ENCODE data around the gene ENPEP. TPM values are rescaled to one million over a fixed set of nuclear protein-coding genes. Genes with fewer than 3 reads are reported as not detected.
A peak's percentile ranks its signal among the peaks of the same experiment; 100 is the strongest.
"Not testable (repeated sequence)": the region's sequence is repeated elsewhere in the genome, so short reads cannot be mapped to it uniquely, and the experiment has no call there.

Gene ENPEP
- polyA plus RNA-seq, 6 donors from 2014 or later, result 0.16 TPM; not detected in 5

DNA sequence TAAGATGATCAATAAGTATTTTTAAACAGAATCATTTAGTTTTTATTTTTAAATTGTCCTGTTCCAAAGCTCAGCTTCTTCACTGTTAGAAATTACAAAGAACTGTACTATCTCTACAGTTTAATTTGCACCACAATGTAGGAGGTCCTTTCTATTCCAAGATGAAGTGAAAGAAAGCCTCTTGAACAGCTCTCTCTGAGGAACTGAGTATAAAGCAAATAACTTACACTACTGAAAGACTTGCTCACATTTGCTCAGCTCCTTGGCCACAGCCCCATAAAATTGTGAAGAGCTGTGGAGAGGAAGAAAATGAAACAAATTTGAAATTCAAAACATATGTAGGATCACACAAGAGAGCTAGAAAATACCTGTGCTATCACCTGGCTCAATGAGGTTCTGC is 68.6 kb downstream of the ENPEP start:
- Mint-ChIP-seq H3K36me3 (no peaks in the 10 kb centered on the region), H3K27me3 (peaks cover 9 to 20% (median 14%) of the 10 kb centered on the region in 3 donors)

DNA sequence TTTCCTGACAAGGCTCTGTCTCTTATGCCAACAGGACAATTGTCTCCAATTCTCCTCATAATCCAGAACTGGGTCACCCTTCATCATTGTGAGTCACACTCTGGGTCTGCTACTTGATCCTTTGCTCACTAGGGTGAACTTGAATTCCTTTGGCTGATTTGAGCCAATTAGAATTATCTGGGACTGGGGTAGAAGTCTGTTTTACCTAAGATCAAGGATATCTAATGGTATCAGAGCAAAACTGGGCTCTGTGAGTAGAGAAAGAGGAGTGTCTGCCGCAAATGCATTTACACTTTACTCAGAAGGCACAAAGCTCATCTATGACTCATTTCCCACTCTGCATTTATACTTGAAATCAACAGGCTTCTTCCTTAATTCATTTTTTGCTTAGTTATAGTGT is 74.3 kb downstream of the ENPEP start:
- H3K4me1 Mint-ChIP-seq, result no peaks in the 10 kb centered on the region
- H3K27ac Mint-ChIP-seq, result no peak overlapping the region
- H3K9me3 Mint-ChIP-seq, result peaks cover 0 to 2% (median 0%) of the 10 kb centered on the region in 7 donors
- H3K4me3 Mint-ChIP-seq, result no peak overlapping the region
- ATAC-seq (ENCODE audit: low read depth in 2 of 2) (no peak), DNase-seq (no peak)
- no peaks in the 10 kb centered on the region for H3K36me3 Mint-ChIP-seq
- peaks cover 0 to 7% (median 0%) of the 10 kb centered on the region in 3 donors for H3K27me3 Mint-ChIP-seq

More for the DNA sequence above, 68.6 kb downstream of the ENPEP start:
- H3K4me3 Mint-ChIP-seq, result peak overlapping the region in 1 of 8 donors; percentile 22
- DNase-seq (no peak), ATAC-seq (ENCODE audit: low read depth in 2 of 2) (no peak)
- peaks cover 0 to 2% (median 0%) of the 10 kb centered on the region in 7 donors for H3K9me3 Mint-ChIP-seq
- no peaks in the 10 kb centered on the region for H3K4me1 Mint-ChIP-seq
- H3K27ac Mint-ChIP-seq, result no peak overlapping the region

DNA sequence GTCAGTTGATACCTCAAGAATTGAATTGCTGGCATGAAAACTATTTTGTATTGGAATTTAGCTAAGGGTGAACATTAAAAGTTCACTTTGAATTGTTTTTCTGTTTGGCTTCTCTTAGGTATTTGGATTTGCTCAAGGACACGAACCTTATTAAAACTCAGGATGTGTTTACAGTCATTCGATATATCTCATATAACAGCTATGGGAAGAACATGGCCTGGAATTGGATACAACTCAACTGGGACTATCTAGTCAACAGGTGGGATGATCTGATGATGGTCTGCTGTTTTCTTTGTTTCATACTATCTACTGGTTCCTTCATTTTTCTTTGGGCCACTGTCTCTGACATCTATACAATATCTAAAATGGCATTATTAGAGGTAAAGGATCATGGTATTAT is 77.2 kb downstream of the ENPEP start:
- Mint-ChIP-seq H3K9me3 (no peaks in the 10 kb centered on the region), H3K27ac (no peak overlapping the region), H3K4me1 (no peaks in the 10 kb centered on the region), H3K36me3 (no peaks in the 10 kb centered on the region), H3K4me3 (no peak overlapping the region), H3K27me3 (peaks cover 0 to 13% (median 4%) of the 10 kb centered on the region in 3 donors)
- ATAC-seq (ENCODE audit: low read depth in 2 of 2) (no peak), DNase-seq (no peak)

DNA sequence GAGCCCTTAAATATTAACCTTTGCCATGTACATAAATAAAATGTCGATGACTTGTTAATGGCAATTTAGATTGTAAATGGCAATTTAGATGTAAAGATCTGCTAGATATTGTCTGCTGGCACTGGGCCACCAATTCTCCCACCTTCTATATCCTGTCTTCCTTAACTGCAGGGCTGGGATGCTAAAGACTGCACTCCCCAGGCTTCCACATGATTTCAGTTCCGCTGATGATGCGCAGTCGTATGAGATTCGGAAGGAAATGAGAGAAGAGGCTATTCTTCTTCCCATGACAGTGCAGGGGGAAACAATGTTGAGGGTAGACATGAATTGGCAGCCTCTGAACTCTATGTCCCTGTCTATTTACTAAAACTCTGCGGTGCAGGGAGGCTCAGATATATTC is 91.3 kb downstream of the ENPEP start:
- no peak for DNase-seq
- no peaks in the 10 kb centered on the region for H3K4me1 Mint-ChIP-seq
- H3K4me3 Mint-ChIP-seq, result no peak overlapping the region
- H3K27me3 Mint-ChIP-seq, result peaks cover 9 to 33% (median 12%) of the 10 kb centered on the region in 3 donors
- no peak for ATAC-seq (ENCODE audit: low read depth in 2 of 2)
- no peaks in the 10 kb centered on the region for H3K36me3 Mint-ChIP-seq
- H3K9me3 Mint-ChIP-seq, result peaks cover 2 to 11% (median 3%) of the 10 kb centered on the region in 7 donors
- H3K27ac Mint-ChIP-seq, result no peak overlapping the region

DNA sequence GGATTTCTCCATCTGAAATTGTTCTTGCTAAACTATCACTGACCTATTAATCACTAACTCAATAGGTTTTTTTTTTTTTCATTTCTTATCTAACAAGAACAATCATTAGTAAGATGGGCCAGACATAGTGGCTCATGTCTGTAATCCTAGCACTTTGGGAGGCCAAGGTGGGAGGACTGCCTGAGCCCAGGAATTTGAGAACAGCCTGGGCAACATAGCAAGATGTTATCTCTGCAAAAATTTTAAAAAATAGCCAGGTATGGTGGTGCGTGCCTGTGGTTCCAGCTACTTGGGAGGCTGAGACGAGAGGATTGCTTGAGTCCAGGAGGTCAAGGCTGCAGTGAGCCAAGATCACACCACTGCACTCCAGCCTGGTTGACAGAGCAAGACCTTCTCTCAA is 100.7 kb downstream of the ENPEP start:
- Mint-ChIP-seq H3K9me3 (peaks cover 3 to 32% (median 12%) of the 10 kb centered on the region in 7 donors), H3K27me3 (peaks cover 15 to 20% (median 17%) of the 10 kb centered on the region in 3 donors)
- H3K4me1 Mint-ChIP-seq; DNase-seq; ATAC-seq (ENCODE audit: low read depth in 2 of 2); H3K27ac Mint-ChIP-seq; H3K36me3 Mint-ChIP-seq; H3K4me3 Mint-ChIP-seq: not testable (repeated sequence)

DNA sequence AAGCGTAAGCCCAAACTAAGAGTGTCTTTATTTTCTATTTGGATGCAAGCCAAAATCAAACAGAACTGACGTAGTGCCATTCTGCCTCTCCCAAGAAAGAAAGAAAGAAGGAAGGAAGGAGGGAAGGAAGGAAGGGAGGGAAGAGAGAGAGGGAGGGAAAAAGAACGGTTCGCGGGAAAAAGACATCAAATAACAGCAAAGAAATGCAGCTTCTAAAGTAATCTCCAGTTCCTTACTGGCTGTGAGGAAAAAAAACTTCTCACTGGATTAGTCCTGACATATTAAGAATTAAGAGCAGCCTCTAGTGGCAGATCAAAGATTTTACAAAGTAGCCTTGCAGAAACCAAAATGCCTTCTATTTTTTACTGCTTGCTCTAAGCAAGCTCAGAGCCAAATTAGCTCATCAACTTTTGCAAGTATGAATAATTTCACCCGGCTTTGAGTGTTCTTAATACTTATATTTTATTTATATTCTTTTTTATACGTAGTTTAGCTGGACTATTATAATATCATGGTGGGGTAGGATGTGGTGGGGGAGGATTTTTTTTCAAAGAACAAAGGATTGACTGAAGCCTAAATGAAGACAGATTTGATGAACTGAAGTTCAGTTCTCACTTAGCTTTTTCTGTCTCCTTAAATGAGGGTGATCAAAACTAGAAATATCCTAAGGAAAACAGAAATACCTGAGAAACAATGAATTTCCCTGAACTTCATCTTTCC is 110.3 kb downstream of the ENPEP start:
- Mint-ChIP-seq H3K9me3 (peaks cover 0 to 3% (median 0%) of the 10 kb centered on the region in 7 donors), H3K27me3 (peaks cover 0 to 23% (median 19%) of the 10 kb centered on the region in 3 donors), H3K4me3 (no peak overlapping the region), H3K36me3 (no peaks in the 10 kb centered on the region), H3K27ac (no peak overlapping the region), H3K4me1 (no peaks in the 10 kb centered on the region)
- DNase-seq, result no peak
- ATAC-seq (ENCODE audit: low read depth in 2 of 2), result no peak

DNA sequence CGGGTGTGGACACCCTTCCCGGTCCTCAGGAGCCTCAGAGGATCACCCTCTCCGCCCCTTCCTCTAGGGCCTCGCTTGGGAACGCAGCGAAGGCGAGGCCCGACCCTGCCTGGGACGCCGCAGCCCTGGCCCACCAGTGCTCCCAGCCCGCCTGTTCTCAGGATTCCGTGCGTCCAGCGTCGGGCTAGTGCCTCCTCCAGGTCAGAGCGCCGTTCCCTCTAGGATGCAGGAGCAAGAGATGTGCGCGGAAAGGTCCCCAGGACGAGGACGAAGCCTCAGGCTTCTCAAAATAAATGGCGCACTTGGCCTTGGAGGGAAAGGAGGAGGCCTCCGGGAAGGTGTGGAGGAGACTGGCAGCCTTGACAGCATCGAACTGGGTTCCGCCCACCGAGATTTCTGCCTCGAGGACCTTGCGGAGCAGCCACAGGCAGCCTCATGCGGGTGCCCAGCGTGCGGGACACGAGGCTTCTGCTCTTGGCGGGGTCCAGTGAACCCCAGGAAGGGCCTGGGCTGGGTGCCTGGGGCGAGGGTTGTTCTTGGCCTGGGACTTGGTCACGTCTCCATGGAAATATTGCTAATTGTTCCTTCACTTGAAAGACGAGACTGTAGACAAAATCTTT is 111.8 kb downstream of the ENPEP start:
- ATAC-seq (ENCODE audit: low read depth in 2 of 2) (no peak), DNase-seq (no peak)
- Mint-ChIP-seq H3K4me3 (no peak overlapping the region), H3K27ac (no peak overlapping the region), H3K4me1 (no peaks in the 10 kb centered on the region), H3K27me3 (peaks cover 0 to 23% (median 13%) of the 10 kb centered on the region in 3 donors), H3K36me3 (no peaks in the 10 kb centered on the region), H3K9me3 (peaks cover 0 to 7% (median 0%) of the 10 kb centered on the region in 7 donors)

DNA sequence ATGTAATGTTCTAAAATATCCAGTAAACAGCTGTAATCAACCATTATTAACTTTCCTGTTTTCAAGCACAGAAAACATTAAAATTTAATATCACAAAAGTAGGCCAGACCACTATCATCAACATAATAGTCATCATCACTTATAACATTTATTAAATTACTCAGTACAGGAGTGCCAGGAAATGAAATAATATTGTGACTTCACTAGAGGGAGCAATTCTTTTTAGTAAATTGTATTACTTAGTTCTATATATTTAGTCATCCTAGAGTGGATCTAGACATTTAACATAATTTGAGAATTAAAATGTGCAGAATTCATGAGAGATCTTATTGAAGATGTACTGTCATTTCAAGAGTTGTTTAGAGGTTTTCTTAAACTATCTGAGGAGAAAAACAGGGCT is 113.3 kb downstream of the ENPEP start:
- no peak for ATAC-seq (ENCODE audit: low read depth in 2 of 2)
- DNase-seq, result no peak
- Mint-ChIP-seq H3K36me3 (no peaks in the 10 kb centered on the region), H3K4me1 (no peaks in the 10 kb centered on the region), H3K27ac (no peak overlapping the region), H3K4me3 (no peak overlapping the region), H3K27me3 (peaks cover 0 to 18% (median 0%) of the 10 kb centered on the region in 3 donors), H3K9me3 (peaks cover 0 to 8% (median 0%) of the 10 kb centered on the region in 7 donors)

DNA sequence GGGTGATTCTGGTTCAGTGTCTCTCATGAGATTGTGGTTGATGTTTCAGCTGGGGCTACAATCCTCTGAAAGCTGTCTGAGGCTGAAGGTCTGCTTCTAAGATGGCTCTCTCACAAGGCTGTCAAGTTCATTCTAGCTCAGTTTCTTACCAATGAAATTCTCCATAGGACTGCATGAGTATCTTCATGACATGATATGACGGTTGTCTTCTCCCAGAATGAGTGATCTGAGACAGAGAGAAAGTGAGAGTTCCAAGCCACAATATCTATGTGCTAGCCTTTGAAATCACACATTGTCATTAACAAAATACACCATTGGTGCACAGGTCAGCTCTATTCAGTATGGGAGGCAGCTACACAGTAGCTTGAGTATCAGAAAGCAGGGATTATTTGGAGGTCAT is 119.6 kb downstream of the ENPEP start:
- Mint-ChIP-seq H3K36me3 (no peaks in the 10 kb centered on the region), H3K9me3 (peaks cover 2 to 24% (median 4%) of the 10 kb centered on the region in 7 donors), H3K4me3 (no peak overlapping the region), H3K27me3 (peaks cover 7 to 19% (median 10%) of the 10 kb centered on the region in 3 donors), H3K4me1 (no peaks in the 10 kb centered on the region), H3K27ac (no peak overlapping the region)
- DNase-seq, result no peak
- ATAC-seq (ENCODE audit: low read depth in 2 of 2), result no peak

DNA sequence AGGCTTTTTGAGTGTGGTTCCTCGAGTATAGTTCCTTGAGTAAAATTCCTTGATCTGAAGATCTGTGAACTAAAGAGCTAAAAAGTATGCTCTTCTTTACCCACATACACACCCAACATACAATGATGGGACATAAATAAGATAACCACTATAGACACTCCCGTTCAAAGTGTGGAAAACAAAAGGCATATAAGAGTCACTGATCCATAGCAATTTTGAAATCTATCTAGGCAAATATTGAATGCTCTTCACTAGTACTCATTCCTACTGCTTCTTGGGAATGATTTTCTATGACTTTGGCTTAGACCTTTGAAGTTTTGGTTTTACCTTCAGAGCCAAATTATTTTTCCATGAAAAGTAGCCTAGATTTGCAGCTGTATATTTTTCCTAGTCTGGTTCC is 120.5 kb downstream of the ENPEP start:
- ATAC-seq (ENCODE audit: low read depth in 2 of 2) (no peak), DNase-seq (no peak)
- no peak overlapping the region for H3K4me3 Mint-ChIP-seq
- no peak overlapping the region for H3K27ac Mint-ChIP-seq
- peaks cover 12 to 24% (median 18%) of the 10 kb centered on the region in 3 donors for H3K27me3 Mint-ChIP-seq
- H3K4me1 Mint-ChIP-seq, result no peaks in the 10 kb centered on the region
- H3K9me3 Mint-ChIP-seq, result peaks cover 2 to 24% (median 7%) of the 10 kb centered on the region in 7 donors
- no peaks in the 10 kb centered on the region for H3K36me3 Mint-ChIP-seq

DNA sequence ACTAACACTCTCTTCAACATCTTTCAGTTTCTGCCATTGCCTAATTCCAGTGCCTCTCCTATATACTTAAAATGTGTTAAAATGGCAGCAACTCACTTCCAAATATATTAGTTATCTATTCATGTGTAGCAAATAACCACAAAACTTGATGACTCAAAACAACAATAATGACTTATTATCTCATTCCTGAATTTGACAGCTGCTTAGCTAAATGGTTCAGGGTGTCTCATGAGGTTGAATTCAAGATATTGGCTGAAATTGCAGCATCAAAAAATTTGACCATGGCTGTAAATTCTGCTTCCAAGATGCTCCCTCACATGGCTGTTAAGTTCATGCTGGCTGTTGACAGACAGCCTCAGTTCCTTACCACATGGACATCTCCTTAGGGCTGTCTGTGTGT is 121.6 kb downstream of the ENPEP start:
- H3K27me3 Mint-ChIP-seq, result peaks cover 12 to 24% (median 22%) of the 10 kb centered on the region in 3 donors
- ATAC-seq (ENCODE audit: low read depth in 2 of 2), result no peak
- H3K27ac Mint-ChIP-seq, result no peak overlapping the region
- no peaks in the 10 kb centered on the region for H3K4me1 Mint-ChIP-seq
- H3K4me3 Mint-ChIP-seq, result no peak overlapping the region
- peaks cover 2 to 24% (median 7%) of the 10 kb centered on the region in 7 donors for H3K9me3 Mint-ChIP-seq
- no peak for DNase-seq
- H3K36me3 Mint-ChIP-seq, result no peaks in the 10 kb centered on the region

DNA sequence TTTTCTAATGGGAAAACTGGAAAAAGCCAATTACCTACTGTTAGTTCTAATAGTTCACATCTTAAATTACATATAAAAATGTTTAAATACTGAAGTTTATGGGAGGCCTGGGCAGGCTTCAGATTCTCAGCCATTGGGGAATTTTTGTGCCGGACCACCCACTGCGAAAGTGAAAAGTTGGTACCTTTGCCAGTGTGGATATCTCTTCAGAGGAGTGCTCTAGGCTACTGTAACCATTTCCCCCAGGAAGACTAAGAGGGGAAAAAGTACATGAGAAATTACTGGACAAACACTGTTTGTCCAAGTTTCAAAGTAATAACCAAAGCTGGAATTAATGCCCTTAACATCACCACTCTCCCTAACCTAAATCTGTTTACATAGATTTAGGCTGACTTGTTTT is 126.1 kb downstream of the ENPEP start:
- DNase-seq, result no peak
- Mint-ChIP-seq H3K4me1 (no peaks in the 10 kb centered on the region), H3K4me3 (no peak overlapping the region), H3K36me3 (no peaks in the 10 kb centered on the region), H3K27me3 (peaks cover 30 to 38% (median 35%) of the 10 kb centered on the region in 3 donors), H3K9me3 (peaks cover 0 to 15% (median 2%) of the 10 kb centered on the region in 7 donors), H3K27ac (no peak overlapping the region)
- ATAC-seq (ENCODE audit: low read depth in 2 of 2), result no peak

DNA sequence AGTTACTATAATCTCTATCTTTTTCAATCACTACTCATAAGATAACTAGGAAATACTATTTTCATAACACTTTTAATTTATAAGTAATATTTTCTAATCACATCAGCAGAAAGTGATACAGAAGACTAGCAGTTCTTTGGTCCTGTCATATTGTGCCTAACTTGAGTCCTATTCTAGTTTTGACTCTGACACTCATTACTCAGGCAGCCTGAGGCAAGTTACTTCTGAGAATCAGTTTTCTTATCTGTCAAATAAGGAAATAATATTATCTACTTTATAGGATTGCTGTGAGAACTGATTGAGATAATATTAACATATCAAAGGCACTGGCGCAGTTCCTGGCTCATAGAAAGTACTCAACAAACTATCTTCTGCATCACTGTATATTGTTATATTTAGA is 129.1 kb downstream of the ENPEP start:
- Mint-ChIP-seq H3K4me3 (no peak overlapping the region), H3K27me3 (peaks cover 44 to 56% (median 52%) of the 10 kb centered on the region in 3 donors), H3K36me3 (no peaks in the 10 kb centered on the region), H3K27ac (no peak overlapping the region), H3K9me3 (peaks cover 0 to 7% (median 2%) of the 10 kb centered on the region in 7 donors), H3K4me1 (no peaks in the 10 kb centered on the region)
- ATAC-seq (ENCODE audit: low read depth in 2 of 2) (no peak), DNase-seq (no peak)

All from naive B cell (primary cell).